Immature natural killer cell (primary cell): ENCODE data around the gene OR2L13. TPM values are rescaled to one million over a fixed set of nuclear protein-coding genes. Genes with fewer than 3 reads are reported as not detected.

Experiments used
- DNase-seq, 3 donors: peaks; one replicate each; pipeline ENCODE4 v3.0.0; 2022; ENCODE audit warnings: mixed read lengths in 1 of 3
- H3K27ac Mint-ChIP-seq, 6 donors: one replicate each; pipeline ENCODE4 v1.8.0; 2020; ENCODE audit warnings: mixed read lengths in 6 of 6, mild to moderate bottlenecking in 5 of 6, inconsistent platforms in 4 of 6, moderate library complexity in 3 of 6
- H3K27me3 Mint-ChIP-seq, 3 donors: one replicate each; pipeline ENCODE4 v1.8.0; 2020 to 2021; ENCODE audit warnings: low read depth in 3 of 3, mild to moderate bottlenecking in 3 of 3, mixed read lengths in 3 of 3, moderate library complexity in 3 of 3, inconsistent platforms in 1 of 3
- H3K36me3 Mint-ChIP-seq, 3 donors: one replicate each; pipeline ENCODE4 v1.8.0; 2020; ENCODE audit warnings: mixed read lengths in 3 of 3, inconsistent platforms in 2 of 3, mild to moderate bottlenecking in 2 of 3
- H3K4me1 Mint-ChIP-seq, 2 donors: one replicate each; pipeline ENCODE4 v1.8.0; 2020; ENCODE audit warnings: inconsistent platforms in 2 of 2, mild to moderate bottlenecking in 2 of 2, mixed read lengths in 2 of 2, moderate library complexity in 1 of 2
- H3K4me3 Mint-ChIP-seq, 5 donors: one replicate each; pipeline ENCODE4 v1.8.0; 2020; ENCODE audit warnings: mild to moderate bottlenecking in 5 of 5, mixed read lengths in 5 of 5, inconsistent platforms in 3 of 5, moderate library complexity in 3 of 5
- H3K9me3 Mint-ChIP-seq, 6 donors: one replicate each; pipeline ENCODE4 v1.8.0; 2020; ENCODE audit warnings: mild to moderate bottlenecking in 6 of 6, mixed read lengths in 6 of 6, inconsistent platforms in 4 of 6, moderate library complexity in 3 of 6
- polyA plus RNA-seq, 3 donors: library from polyadenylated mRNA; unstranded; fragments of 300-500 nt; fragmentation: Illumina TruSeq; gene quantifications; one replicate each; pipeline ENCODE4 v1.2.3, GENCODE V29; 2021

Gene OR2L13
- polyA plus RNA-seq, 3 donors from 2014 or later, result not detected

DNA sequence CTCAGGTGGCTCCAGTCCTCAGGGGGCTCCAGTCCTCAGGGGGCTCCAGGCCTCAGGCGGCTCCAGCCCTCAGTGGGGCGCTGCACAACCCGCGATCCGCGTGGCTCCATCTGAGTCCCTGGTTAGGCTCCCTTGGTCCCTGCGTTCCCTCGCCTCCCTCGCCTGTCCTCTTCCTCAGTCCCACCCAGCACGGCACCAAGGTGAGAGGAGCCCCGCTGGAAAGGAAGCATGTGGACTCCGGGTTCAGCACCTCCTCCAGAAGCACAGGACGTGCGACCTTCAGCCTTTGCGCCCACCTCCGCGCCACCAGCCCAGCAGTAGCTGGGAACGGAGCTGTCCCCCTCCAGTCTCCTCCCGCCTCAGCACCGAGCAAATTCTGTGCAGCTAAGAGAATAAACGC, 41.8 kb downstream of the OR2L13 start:
- Mint-ChIP-seq H3K27ac (no peak overlapping the region), H3K4me1 (no peaks in the 10 kb centered on the region), H3K27me3 (peaks cover 0 to 1% (median 0%) of the 10 kb centered on the region in 3 donors), H3K9me3 (peaks cover 2 to 28% (median 11%) of the 10 kb centered on the region in 6 donors), H3K4me3 (no peak overlapping the region), H3K36me3 (no peaks in the 10 kb centered on the region)
- no peak for DNase-seq

DNA sequence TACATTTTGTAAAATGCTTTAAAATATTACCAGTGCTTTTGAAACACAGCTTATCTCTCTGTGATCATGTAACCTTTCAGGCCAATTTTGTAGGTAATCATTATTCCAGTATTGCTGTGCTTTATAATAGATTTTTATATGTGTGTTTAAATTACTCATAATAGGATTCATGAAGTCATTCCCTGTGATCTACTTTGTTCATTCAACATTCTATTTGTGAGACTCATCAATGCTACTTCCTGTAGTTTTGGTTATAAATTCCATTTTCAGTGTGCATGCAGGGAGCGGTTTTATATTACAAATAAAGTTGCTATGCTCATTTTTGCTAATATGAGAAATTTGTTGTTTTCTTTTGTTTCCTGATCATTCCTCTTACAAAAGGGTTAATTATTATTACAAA, 45.9 kb downstream of the OR2L13 start:
- H3K9me3 Mint-ChIP-seq, result peaks cover 0 to 25% (median 7%) of the 10 kb centered on the region in 6 donors
- H3K27ac Mint-ChIP-seq, result no peak overlapping the region
- DNase-seq, result no peak
- no peaks in the 10 kb centered on the region for H3K36me3 Mint-ChIP-seq
- no peaks in the 10 kb centered on the region for H3K27me3 Mint-ChIP-seq
- H3K4me1 Mint-ChIP-seq, result no peaks in the 10 kb centered on the region
- H3K4me3 Mint-ChIP-seq, result no peak overlapping the region

DNA sequence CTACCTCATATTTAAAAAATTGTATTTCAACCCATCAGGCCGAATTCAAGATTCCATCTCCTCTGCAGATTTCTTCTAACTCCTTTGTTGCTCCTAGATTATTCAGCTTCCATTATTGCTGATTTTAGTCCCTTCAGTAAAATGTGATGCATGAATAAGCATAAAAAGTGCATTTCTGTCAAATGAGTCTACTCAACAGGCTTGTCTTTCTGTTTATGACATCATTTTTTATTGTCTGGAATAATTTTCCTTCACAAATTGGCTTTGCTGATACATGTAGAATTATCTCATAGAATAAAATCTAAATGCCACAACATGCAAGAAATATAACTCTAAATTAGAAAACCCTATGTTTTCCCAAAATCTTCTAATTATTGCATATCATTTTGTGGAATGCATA, 48.3 kb downstream of the OR2L13 start:
- no peak overlapping the region for H3K27ac Mint-ChIP-seq
- H3K36me3 Mint-ChIP-seq, result no peaks in the 10 kb centered on the region
- no peaks in the 10 kb centered on the region for H3K4me1 Mint-ChIP-seq
- H3K4me3 Mint-ChIP-seq, result no peak overlapping the region
- H3K27me3 Mint-ChIP-seq, result no peaks in the 10 kb centered on the region
- H3K9me3 Mint-ChIP-seq, result peaks cover 2 to 33% (median 11%) of the 10 kb centered on the region in 6 donors
- DNase-seq, result no peak

DNA sequence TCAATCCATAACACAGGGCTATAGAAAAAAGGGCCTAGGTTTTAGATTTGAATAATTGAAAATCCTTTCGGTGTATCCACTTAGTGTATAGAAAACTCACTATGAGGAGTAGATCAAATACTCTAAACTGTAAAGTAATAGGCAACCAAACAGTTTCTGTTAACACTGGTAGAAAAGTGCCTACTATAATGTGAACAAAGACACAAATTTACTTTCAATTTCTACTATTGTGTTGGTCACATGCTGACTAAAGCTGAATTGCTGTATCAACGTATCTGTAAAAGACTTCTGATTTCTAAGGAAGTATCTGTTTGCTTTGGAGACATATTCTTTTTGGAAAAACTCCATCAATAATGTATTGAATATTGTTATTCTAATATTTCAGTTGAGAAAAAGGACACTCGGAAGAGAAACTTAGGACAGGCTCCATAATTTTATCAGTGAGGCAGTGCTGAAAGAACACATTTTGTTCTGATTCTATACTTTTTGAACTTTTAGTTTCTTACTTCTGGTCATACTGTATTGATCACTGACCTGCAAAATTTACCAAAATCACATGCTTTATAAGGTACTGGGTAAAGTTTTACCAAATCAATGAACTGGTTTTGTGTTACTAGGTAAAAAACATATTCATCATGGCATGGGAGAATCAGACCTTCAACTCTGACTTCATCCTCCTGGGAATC, 49.7 kb downstream of the OR2L13 start, which contains the start of gene OR2M5:
TSS of gene OR2M5 (plus strand) at position 636 of the 686 bp plus-strand sequence. CDS start at position 636, 0 bp downstream.
- H3K4me3 Mint-ChIP-seq, result no peak within 1 kb of the TSS
- no peak for DNase-seq
- H3K27me3 Mint-ChIP-seq, result peaks cover 0 to 1% (median 0%) of the 10 kb centered on the region in 3 donors
- H3K9me3 Mint-ChIP-seq, result peaks cover 2 to 40% (median 11%) of the 10 kb centered on the region in 6 donors
- no peaks in the 10 kb centered on the region for H3K36me3 Mint-ChIP-seq
- no peak within 1 kb of the TSS for H3K27ac Mint-ChIP-seq
- H3K4me1 Mint-ChIP-seq, result no peaks in the 10 kb centered on the region

Other genes starting within 250 kb of the OR2L13 start
- gene TRIM58, start 238.0 kb upstream of the OR2L13 start, polyA plus RNA-seq, result 1 to 10 TPM; 1.1 to 2.3 (median 1.5) TPM
- under 1 TPM in 2 of 3 donors, not detected in 1; 0.55 to 0.82 TPM for gene OR2W3, start 199.6 kb upstream of the OR2L13 start, polyA plus RNA-seq
- gene OR2T8, start 174.9 kb upstream of the OR2L13 start, polyA plus RNA-seq, result not detected
- not detected for gene OR2AJ1, start 170.3 kb upstream of the OR2L13 start, polyA plus RNA-seq
- not detected for gene OR2L8, start 146.3 kb upstream of the OR2L13 start, polyA plus RNA-seq
- not detected for gene OR2AK2, start 130.0 kb upstream of the OR2L13 start, polyA plus RNA-seq
- not detected for gene OR2L5, start 81.5 kb upstream of the OR2L13 start, polyA plus RNA-seq
- gene OR2L2, start 65.1 kb upstream of the OR2L13 start, polyA plus RNA-seq, result under 1 TPM in 1 of 3 donors, not detected in 2; 0.36 TPM
- not detected for gene OR2L3, start 48.3 kb upstream of the OR2L13 start, polyA plus RNA-seq
- not detected for gene OR2M5, start 50.0 kb downstream of the OR2L13 start, polyA plus RNA-seq
- not detected for gene OR2M2, start 79.6 kb downstream of the OR2L13 start, polyA plus RNA-seq
- gene OR2M3, start 102.1 kb downstream of the OR2L13 start, polyA plus RNA-seq, result not detected
- not detected for gene OR2M4, start 136.2 kb downstream of the OR2L13 start, polyA plus RNA-seq
- gene OR2T33, start 182.8 kb downstream of the OR2L13 start, polyA plus RNA-seq, result not detected
- gene OR2T12, start 208.2 kb downstream of the OR2L13 start, polyA plus RNA-seq, result not detected
- gene OR2M7, start 229.4 kb downstream of the OR2L13 start, polyA plus RNA-seq, result not detected